NCI-H1694 (cell line): Measurements from ENCODE around the gene NUP160.
A peak's percentile ranks its signal among the peaks of the same experiment; 100 is the strongest.
"Not testable (repeated sequence)": the region's sequence is repeated elsewhere in the genome, so short reads cannot be mapped to it uniquely, and the experiment has no call there.

Experiments
- DNase-seq: peaks from one replicate; lab custom pipeline; 2025; lab: John Stamatoyannopoulos, UW

Gene NUP160

GRCh38 chr11:47847892-47848699 is at the start of gene NUP160:
NUP160 (minus strand) TSS chr11:47848350; CDS start chr11:47848318, 32 bp downstream.
- DNase-seq: peak; percentile 18

GRCh38 chr11:47896199-47896598 is 48.0 kb upstream of the NUP160 start:
- DNase-seq: no peak

DNA sequence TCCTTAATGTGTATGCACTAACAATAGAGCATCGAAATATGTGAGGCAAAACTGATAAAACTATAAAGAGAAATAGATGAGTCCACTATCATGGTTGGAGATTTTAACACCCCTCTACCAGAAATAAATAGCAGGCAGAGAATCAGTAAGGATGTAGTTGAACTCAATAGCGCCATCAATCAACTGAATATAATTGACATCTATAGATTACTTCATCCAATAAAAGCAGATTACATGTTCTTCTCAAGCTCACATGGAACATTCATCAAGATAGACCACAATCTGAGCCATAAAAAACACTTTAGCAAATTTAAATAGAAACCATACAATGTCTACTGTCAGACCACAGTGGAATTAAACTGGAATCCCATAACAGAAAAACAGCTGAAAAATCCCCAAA is 46.9 kb upstream of the NUP160 start:
- no peak for DNase-seq

GRCh38 chr11:47892546-47893276 is 44.6 kb upstream of the NUP160 start:
- not testable (repeated sequence) for DNase-seq

GRCh38 chr11:47891886-47892285 is 43.7 kb upstream of the NUP160 start:
- no peak for DNase-seq

GRCh38 chr11:47889714-47890441 is 41.7 kb upstream of the NUP160 start:
- no peak for DNase-seq

GRCh38 chr11:47887910-47888569 is 39.9 kb upstream of the NUP160 start:
- DNase-seq: no peak

DNA sequence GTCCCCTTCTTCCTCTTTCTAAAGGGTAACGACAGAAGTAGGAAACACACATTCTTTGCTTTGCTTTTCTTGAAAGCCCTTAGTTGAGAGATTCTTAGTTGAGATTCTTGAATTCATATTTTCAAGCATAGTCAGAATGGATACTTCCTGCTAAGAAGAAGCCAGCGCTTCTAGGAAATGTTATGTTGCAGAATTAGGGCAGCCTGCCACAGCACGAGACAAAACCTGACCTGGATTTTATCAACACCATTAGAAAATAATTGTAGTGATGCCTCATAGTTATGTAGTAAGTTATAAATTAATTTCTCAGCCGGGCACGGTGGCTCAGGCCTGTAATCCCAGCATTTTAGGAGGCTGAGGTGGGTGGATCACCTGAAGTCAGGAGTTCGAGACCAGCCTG is 37.9 kb upstream of the NUP160 start:
- DNase-seq: no peak

DNA sequence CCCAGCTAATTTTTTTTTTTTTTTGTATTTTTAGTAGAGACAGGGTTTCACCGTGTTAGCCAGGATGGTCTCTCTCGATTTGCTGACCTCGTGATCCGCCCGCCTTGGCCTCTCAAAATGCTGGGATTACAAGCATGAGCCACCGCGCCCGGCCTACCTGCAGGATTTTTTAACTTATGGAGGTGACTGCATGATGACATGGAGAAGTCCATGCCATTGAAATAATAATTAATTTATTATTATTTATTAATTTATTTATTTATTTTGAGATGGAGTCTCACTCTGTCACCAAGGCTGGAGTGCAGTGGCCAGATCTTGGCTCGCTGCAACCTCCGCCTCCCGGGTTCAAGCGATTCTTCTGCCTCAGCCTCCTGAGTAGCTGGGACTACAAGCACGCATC is 34.3 kb upstream of the NUP160 start:
- not testable (repeated sequence) for DNase-seq

DNA sequence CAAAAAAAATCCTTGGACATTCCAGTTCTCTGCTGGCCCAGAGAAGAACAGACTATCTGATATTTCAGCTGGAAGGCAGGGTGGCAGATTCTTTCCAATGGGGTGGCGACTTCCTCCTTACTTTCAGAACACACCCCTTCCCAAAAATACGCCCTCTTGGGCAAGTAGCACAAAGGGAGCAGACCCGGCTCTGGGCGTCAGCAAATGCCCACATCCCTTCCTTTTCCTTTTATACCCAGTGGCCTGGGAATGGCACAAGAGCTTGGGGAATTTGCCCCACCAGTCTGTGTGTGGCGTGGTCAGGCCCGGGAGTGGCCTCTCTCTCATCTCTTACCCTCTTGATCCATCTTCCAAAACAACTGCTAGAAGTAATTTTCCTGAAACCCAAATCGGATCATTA is 33.0 kb upstream of the NUP160 start:
- DNase-seq: no peak

GRCh38 chr11:47879259-47880158 is 31.4 kb upstream of the NUP160 start:
- DNase-seq: no peak

DNA sequence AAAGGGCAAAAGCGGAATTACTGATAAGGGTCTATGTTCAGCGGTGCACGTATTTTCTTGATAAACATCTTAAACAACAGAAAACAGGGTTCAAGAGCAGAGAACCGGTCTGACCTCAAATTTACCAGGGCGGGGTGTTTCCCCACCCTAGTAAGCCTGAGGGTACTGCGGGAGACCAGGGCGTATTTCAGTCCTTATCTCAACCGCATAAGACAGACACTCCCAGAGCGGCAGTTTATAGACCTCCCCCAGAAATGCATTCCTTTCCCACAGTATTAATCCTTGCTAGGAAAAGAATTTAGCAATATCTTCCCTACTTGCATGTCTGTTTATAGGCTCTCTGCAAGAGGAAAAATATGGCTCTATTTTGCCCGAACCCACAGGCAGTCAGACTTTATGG is 27.7 kb upstream of the NUP160 start:
- DNase-seq: not testable (repeated sequence)

- DNase-seq: no peak
These were observed 22.3 kb upstream of the NUP160 start for GRCh38 chr11:47870404-47870803.

GRCh38 chr11:47869544-47870393 is 21.6 kb upstream of the NUP160 start:
- no peak for DNase-seq

GRCh38 chr11:47867823-47868222 is 19.7 kb upstream of the NUP160 start:
- no peak for DNase-seq

- not testable (repeated sequence) for DNase-seq
These were observed 18.7 kb upstream of the NUP160 start for GRCh38 chr11:47866892-47867291.

DNA sequence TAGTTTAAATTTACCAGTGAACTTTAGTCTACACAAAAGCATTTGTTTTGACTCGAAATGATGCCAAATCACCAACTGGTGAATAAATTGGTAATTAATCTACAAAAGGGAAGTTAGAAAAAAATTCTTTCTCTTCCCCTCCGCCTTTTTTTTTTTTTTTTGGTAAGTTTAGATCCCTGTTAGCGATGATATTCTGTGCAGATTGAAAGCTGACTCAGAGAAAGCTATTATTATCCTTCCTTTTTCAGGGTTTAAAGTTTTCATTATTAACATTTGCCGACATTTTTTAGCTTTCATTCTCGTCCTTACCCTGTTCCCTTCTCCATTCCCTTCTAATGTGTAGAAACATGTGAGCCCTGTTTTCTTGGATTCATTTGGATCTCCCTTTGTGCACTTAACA is 16.8 kb upstream of the NUP160 start:
- no peak for DNase-seq

- DNase-seq: no peak
These were observed 15.8 kb upstream of the NUP160 start for GRCh38 chr11:47863898-47864430.

- no peak for DNase-seq
These were observed 15.2 kb upstream of the NUP160 start for GRCh38 chr11:47863189-47863897.
